ENCODE data around the gene LRRTM2. TPM values are rescaled to one million over a fixed set of nuclear protein-coding genes. Genes with fewer than 3 reads are reported as not detected.

LRRTM2 gene
- total and polyA plus RNA-seq, 2 donors (not counting 3 experiments of a cell fraction or from before 2014, with no cell fraction given), result 0.06 to 0.20 TPM

DNA sequence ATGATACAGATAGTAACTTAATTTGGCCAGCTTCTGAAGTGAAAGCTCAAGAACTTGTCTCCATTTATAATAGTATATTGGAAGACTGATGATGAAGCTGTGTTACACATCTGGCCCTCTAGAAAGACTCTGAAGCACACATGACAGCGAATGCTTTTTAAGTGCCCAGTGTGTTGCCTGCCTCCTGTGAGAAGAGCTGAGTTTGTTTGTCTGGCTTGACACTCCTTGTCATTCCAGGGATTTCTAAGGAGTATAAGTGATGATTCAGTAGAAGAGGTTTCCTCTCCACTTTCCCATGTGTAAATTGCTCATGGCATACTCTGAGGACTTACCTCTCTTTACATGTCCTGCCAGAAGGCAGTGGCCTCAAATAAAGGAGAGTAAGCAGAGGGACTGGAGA is 30.4 kb upstream of the LRRTM2 start:
- Histone ChIP-seq H3K27ac (ENCODE audit: insufficient read depth, low read depth, low read length) (no peak overlapping the region), H3K4me1 (ENCODE audit: control insufficient read depth, extremely low read depth, insufficient read depth, low read length) (peaks cover 29% of the 10 kb centered on the region), H3K27me3 (ENCODE audit: control insufficient read depth in 2 of 2, insufficient read depth in 2 of 2, low read length in 2 of 2) (no peaks in the 10 kb centered on the region), H4K20me1 (replicated peaks; ENCODE audit: control insufficient read depth, extremely low read depth, insufficient read depth, low read length) (peaks cover 3% of the 10 kb centered on the region), H3K36me3 (ENCODE audit: control insufficient read depth in 2 of 2, extremely low read depth in 1 of 2, insufficient read depth in 2 of 2, low read length in 2 of 2) (peaks cover 10 to 12% of the 10 kb centered on the region in 2 experiments), H3K9me3 (replicated peaks; ENCODE audit: control insufficient read depth, insufficient read depth, low read length) (no peaks in the 10 kb centered on the region), H2AFZ (ENCODE audit: low read depth, low read length) (no peak overlapping the region), H3K4me2 (ENCODE audit: insufficient read depth, low read length) (no peak overlapping the region), H3K9ac (replicated peaks; ENCODE audit: extremely low read depth, insufficient read depth, low read length) (no peak overlapping the region), H3K4me3 (replicated peaks in 1 of 3; ENCODE audit: insufficient read depth in 1 of 3, low read depth in 1 of 3, low read length in 3 of 3) (no peak overlapping the region), H3K79me2 (ENCODE audit: control insufficient read depth, insufficient read depth, low read length) (peaks cover 8% of the 10 kb centered on the region), H3K9me1 (replicated peaks; ENCODE audit: control insufficient read depth, extremely low read depth, insufficient read depth, low read length) (no peaks in the 10 kb centered on the region)
- no peak for TF ChIP-seq POLR2A (IDR thresholded peaks at IDR 0.05; ENCODE audit: low read depth, low read length)
- no peak for TF ChIP-seq GATA2 (IDR thresholded peaks at IDR 0.05; ENCODE audit: insufficient read depth, insufficient read length, low read depth, low read length)
- TF ChIP-seq, protein P1, sequence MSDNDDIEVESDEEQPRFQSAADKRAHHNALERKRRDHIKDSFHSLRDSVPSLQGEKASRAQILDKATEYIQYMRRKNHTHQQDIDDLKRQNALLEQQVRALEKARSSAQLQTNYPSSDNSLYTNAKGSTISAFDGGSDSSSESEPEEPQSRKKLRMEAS (IDR thresholded peaks at IDR 0.05; ENCODE audit: insufficient read depth, insufficient read length), result no peak
- TF ChIP-seq JUN (IDR thresholded peaks at IDR 0.05; ENCODE audit: borderline replicate concordance, insufficient read depth, insufficient read length, low read depth), result no peak
- TF ChIP-seq EZH2 (IDR thresholded peaks at IDR 0.05; ENCODE audit: borderline replicate concordance, low read depth, low read length, severe bottlenecking), result no peak
- no peak for TF ChIP-seq MYC (IDR thresholded peaks at IDR 0.05; ENCODE audit: low read depth, low read length)
- TF ChIP-seq, protein P2, sequence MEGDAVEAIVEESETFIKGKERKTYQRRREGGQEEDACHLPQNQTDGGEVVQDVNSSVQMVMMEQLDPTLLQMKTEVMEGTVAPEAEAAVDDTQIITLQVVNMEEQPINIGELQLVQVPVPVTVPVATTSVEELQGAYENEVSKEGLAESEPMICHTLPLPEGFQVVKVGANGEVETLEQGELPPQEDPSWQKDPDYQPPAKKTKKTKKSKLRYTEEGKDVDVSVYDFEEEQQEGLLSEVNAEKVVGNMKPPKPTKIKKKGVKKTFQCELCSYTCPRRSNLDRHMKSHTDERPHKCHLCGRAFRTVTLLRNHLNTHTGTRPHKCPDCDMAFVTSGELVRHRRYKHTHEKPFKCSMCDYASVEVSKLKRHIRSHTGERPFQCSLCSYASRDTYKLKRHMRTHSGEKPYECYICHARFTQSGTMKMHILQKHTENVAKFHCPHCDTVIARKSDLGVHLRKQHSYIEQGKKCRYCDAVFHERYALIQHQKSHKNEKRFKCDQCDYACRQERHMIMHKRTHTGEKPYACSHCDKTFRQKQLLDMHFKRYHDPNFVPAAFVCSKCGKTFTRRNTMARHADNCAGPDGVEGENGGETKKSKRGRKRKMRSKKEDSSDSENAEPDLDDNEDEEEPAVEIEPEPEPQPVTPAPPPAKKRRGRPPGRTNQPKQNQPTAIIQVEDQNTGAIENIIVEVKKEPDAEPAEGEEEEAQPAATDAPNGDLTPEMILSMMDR (IDR thresholded peaks at IDR 0.05; ENCODE audit: extremely low read depth in 1 of 2, insufficient read depth in 1 of 2, low read depth in 1 of 2, low read length in 2 of 2), result no peak
- no peak for TF ChIP-seq POLR2AphosphoS5 (IDR thresholded peaks at IDR 0.05; ENCODE audit: insufficient read depth, low read depth, low read length)
- no peak for TF ChIP-seq FOS (IDR thresholded peaks at IDR 0.05; ENCODE audit: borderline replicate concordance, insufficient read depth, low read length)
- dilution Hi-C loops (cut with MboI; ENCODE audit: extremely low pct_ligation_motif_present, low sequenced_read_pairs), result no loop called here
- no TSS peak for BruUV-seq (replicated peaks)
- FAIRE-seq (no peak), DNase-seq (ENCODE audit: low read depth, low spot score) (no peak)
- ChIA-PET CTCF (interaction anchor here (0.7 kb wide), 1 partner anchor 80 kb away, joined by 4 read pairs; no protein-coding TSS in a partner anchor), POLR2A (no interaction called here)
- intact Hi-C loops (cut with micrococcal nuclease), result no loop called here

Data from endothelial cell of umbilical vein (primary cell).